Measurements from ENCODE around the gene TAMALIN. TPM values are rescaled to one million over a fixed set of nuclear protein-coding genes. Genes with fewer than 3 reads are reported as not detected.

TAMALIN gene
- total RNA-seq, 1 experiment from 2014 or later = 1.2 TPM

- no peak overlapping the region for H2AFZ ChIP-seq (ENCODE audit: low read length)
- H2BK5ac ChIP-seq (ENCODE audit: insufficient read length, low read length) = no peak overlapping the region
- H2BK120ac ChIP-seq (ENCODE audit: low read depth, low read length, poor library complexity, severe bottlenecking) = no peak overlapping the region
- H3T11ph ChIP-seq (ENCODE audit: low read length) = no peak overlapping the region
- no peak overlapping the region for H4K91ac ChIP-seq (ENCODE audit: insufficient read length, low read depth, low read length)
- no peak overlapping the region for H3K4ac ChIP-seq (ENCODE audit: low read depth, low read length)
- no peaks in the 10 kb centered on the region for H3K79me2 ChIP-seq (ENCODE audit: insufficient read depth, low read length)
- no peaks in the 10 kb centered on the region for H3K79me1 ChIP-seq (ENCODE audit: insufficient read depth, low read depth, low read length, poor library complexity, severe bottlenecking)
- H3K27me3 ChIP-seq (ENCODE audit: insufficient read depth, low read length) = no peaks in the 10 kb centered on the region
- no peak overlapping the region for H4K5ac ChIP-seq (ENCODE audit: insufficient read length, low read depth, low read length)
- DNase-seq = peak; percentile 69
- no peak overlapping the region for H3K56ac ChIP-seq (ENCODE audit: insufficient read length, low read depth, low read length)
- H3K9me3 Mint-ChIP-seq = no peaks in the 10 kb centered on the region
- no peak overlapping the region for H3K9ac ChIP-seq (ENCODE audit: extremely low read depth, insufficient read length, low read length)
- no peak overlapping the region for H3K27ac ChIP-seq (ENCODE audit: insufficient read length, low read depth, low read length)
- no peaks in the 10 kb centered on the region for H3K9me3 ChIP-seq (ENCODE audit: control insufficient read depth, low read depth, low read length)
- H2BK20ac ChIP-seq (ENCODE audit: low read depth, low read length, poor library complexity, severe bottlenecking) = no peak overlapping the region
- no peaks in the 10 kb centered on the region for H3K27me3 Mint-ChIP-seq (ENCODE audit: low read depth)
- H3K36me3 Mint-ChIP-seq (ENCODE audit: insufficient read depth in 1 of 3, low read depth in 3 of 3) = peaks cover 35 to 77% (median 60%) of the 10 kb centered on the region in 3 experiments; a peak in 6 of 7 replicates
- no peak overlapping the region for H2AK5ac ChIP-seq (ENCODE audit: insufficient read length, low read length)
- no peak overlapping the region for H2BK12ac ChIP-seq (ENCODE audit: insufficient read length, low read depth, low read length)
- no peak overlapping the region for H3K18ac ChIP-seq (ENCODE audit: insufficient read length, low read depth, low read length)
- H4K8ac ChIP-seq (replicated peaks; ENCODE audit: insufficient read length, low read depth, low read length) = no peak overlapping the region
- no peak overlapping the region for H3K14ac ChIP-seq (ENCODE audit: insufficient read depth, low read length)
- H3K4me1 Mint-ChIP-seq = peaks cover 2 to 7% of the 10 kb centered on the region in 2 experiments
- H4K20me1 ChIP-seq (ENCODE audit: control insufficient read depth, insufficient read depth, insufficient read length) = no peaks in the 10 kb centered on the region
- H2BK15ac ChIP-seq (ENCODE audit: low read depth, low read length) = no peak overlapping the region
- no peak overlapping the region for H3K23ac ChIP-seq (ENCODE audit: insufficient read length, low read depth, low read length)
- no peaks in the 10 kb centered on the region for H3K4me1 ChIP-seq (ENCODE audit: insufficient read depth, low read length)
- H3K4me3 Mint-ChIP-seq = no peak overlapping the region
- no peak overlapping the region for H3K4me2 ChIP-seq (ENCODE audit: insufficient read depth, insufficient read length, low read length)
- peak overlapping the region in 1 of 3 experiments; percentile 63; a peak in 1 of 7 replicates for H3K27ac Mint-ChIP-seq
- peak; percentile 97 for TF ChIP-seq CTCF (conservative IDR thresholded peaks at IDR 0.05)
- no peaks in the 10 kb centered on the region for H3K23me2 ChIP-seq (ENCODE audit: insufficient read length, low read depth, low read length, poor library complexity, severe bottlenecking)
- no CpG with 5 or more reads among the region's 7 CpGs for WGBS (ENCODE audit: extremely low coverage, insufficient read length, low lambda C conversion rate)
These were observed 26.5 kb upstream of the TAMALIN start for GRCh38 chr12:51980051-51980808.
